Neuronal stem cell (in vitro differentiated cells): Measurements from ENCODE around the gene TLDC2.
A peak's percentile ranks its signal among the peaks of the same experiment; 100 is the strongest.

Experiments used
- DNase-seq: peaks from one replicate; pipeline ENCODE4 v3.0.0-alpha.2; 2013; ENCODE audit warnings: low spot score
- H2AFZ ChIP-seq: one replicate; pipeline ENCODE4 v1.6.1; 2013; ENCODE audit warnings: mild to moderate bottlenecking, low read length, inconsistent platforms
- H2AK5ac ChIP-seq: 2 replicates; pipeline ENCODE4 v1.6.1; 2013; ENCODE audit warnings: low read depth, mild to moderate bottlenecking, inconsistent platforms, low read length, moderate library complexity, mixed read lengths
- H2BK120ac ChIP-seq: 2 replicates; pipeline ENCODE4 v1.6.1; 2013; ENCODE audit warnings: low read depth, mild to moderate bottlenecking, inconsistent platforms, low read length, moderate library complexity, mixed read lengths
- H2BK12ac ChIP-seq: one replicate; pipeline ENCODE4 v1.6.1; 2013; ENCODE audit warnings: low read length, inconsistent platforms
- H2BK15ac ChIP-seq: 2 replicates; pipeline ENCODE4 v1.6.1; 2013; ENCODE audit warnings: mild to moderate bottlenecking, low read length, inconsistent platforms, mixed read lengths
- H2BK5ac ChIP-seq: one replicate; pipeline ENCODE4 v1.6.1; 2013; ENCODE audit warnings: inconsistent platforms, mild to moderate bottlenecking, low read length, moderate library complexity
- H3K14ac ChIP-seq: one replicate; pipeline ENCODE4 v1.6.1; 2013; ENCODE audit warnings: low read length, inconsistent platforms
- H3K18ac ChIP-seq: 2 replicates; pipeline ENCODE4 v1.6.1; 2013; ENCODE audit warnings: low read length, inconsistent platforms
- H3K23ac ChIP-seq: 2 replicates; pipeline ENCODE4 v1.6.1; 2013; ENCODE audit warnings: low read depth, mild to moderate bottlenecking, mixed read lengths, low read length, inconsistent platforms; ENCODE audit not compliant: poor library complexity
- H3K27ac ChIP-seq: replicated peaks from 3 replicates; pipeline ENCODE4 v1.5.1; 2013; ENCODE audit warnings: low read length, inconsistent platforms
- H3K27me3 ChIP-seq, 3 experiments: 2 replicates each; pipeline ENCODE4 v1.6.1; 2013; ENCODE audit warnings: low read length in 3 of 3, mild to moderate bottlenecking in 2 of 3, inconsistent platforms in 1 of 3, low read depth in 1 of 3, mixed read lengths in 1 of 3, moderate library complexity in 1 of 3; ENCODE audit not compliant: control insufficient read depth in 3 of 3, insufficient read depth in 3 of 3
- H3K36me3 ChIP-seq, 2 donors: replicated peaks in 1 of 2; 2 replicates each; pipeline ENCODE4 v1.6.1; 2013; ENCODE audit warnings: low read length in 2 of 2; ENCODE audit not compliant: control insufficient read depth in 2 of 2, insufficient read depth in 2 of 2
- H3K4ac ChIP-seq: 2 replicates; pipeline ENCODE4 v1.6.1; 2013; ENCODE audit warnings: inconsistent platforms, mild to moderate bottlenecking, low read length, moderate library complexity
- H3K4me1 ChIP-seq, 2 donors: 1 replicate in 1 of 2; 2 replicates in 1 of 2; pipeline ENCODE4 v1.6.1; 2013; ENCODE audit warnings: low read length in 2 of 2, low read depth in 1 of 2; ENCODE audit not compliant: control insufficient read depth in 2 of 2, insufficient read depth in 1 of 2
- H3K4me2 ChIP-seq: one replicate; pipeline ENCODE4 v1.6.1; 2013; ENCODE audit warnings: mild to moderate bottlenecking, low read length, inconsistent platforms; ENCODE audit not compliant: insufficient read depth, poor library complexity, severe bottlenecking
- H3K4me3 ChIP-seq, 2 donors: 2 replicates each; pipeline ENCODE4 v1.5.1; 2013; ENCODE audit warnings: low read length in 2 of 2, mild to moderate bottlenecking in 2 of 2, inconsistent platforms in 1 of 2, moderate library complexity in 1 of 2
- H3K79me1 ChIP-seq: one replicate; pipeline ENCODE4 v1.6.1; 2013; ENCODE audit warnings: low read depth, mild to moderate bottlenecking, inconsistent platforms, low read length, moderate library complexity
- H3K9ac ChIP-seq: one replicate; pipeline ENCODE4 v1.6.1; 2013; ENCODE audit warnings: mild to moderate bottlenecking, low read depth, low read length, inconsistent platforms; ENCODE audit not compliant: poor library complexity
- H3K9me3 ChIP-seq, 2 donors: replicated peaks in 1 of 2; 2 replicates each; pipeline versions ENCODE3 to v1.6.1; 2013; ENCODE audit warnings: low read length in 2 of 2, mild to moderate bottlenecking in 2 of 2, inconsistent platforms in 1 of 2, low read depth in 1 of 2, mixed read lengths in 1 of 2, moderate library complexity in 1 of 2; ENCODE audit not compliant: control insufficient read depth in 2 of 2, insufficient read depth in 1 of 2
- H4K8ac ChIP-seq: one replicate; pipeline ENCODE4 v1.6.1; 2013; ENCODE audit warnings: low read depth, mild to moderate bottlenecking, inconsistent platforms, low read length, moderate library complexity
- H4K91ac ChIP-seq: one replicate; pipeline ENCODE4 v1.6.1; 2013; ENCODE audit warnings: low read length, low read depth, mild to moderate bottlenecking, inconsistent platforms; ENCODE audit not compliant: poor library complexity
- WGBS, 2 donors: extraction: QIAGEN DNeasy Blood & Tissue Kit; methylation state at CpG; one replicate each; pipeline ENCODE4 v1.1.7; 2013; ENCODE audit warnings: missing lambda C conversion rate in 2 of 2, mixed read lengths in 1 of 2; ENCODE audit not compliant: insufficient read length in 2 of 2, insufficient replicate concordance in 1 of 2; ENCODE audit errors: extremely low coverage in 2 of 2; 5-methylcytosine and 5-hydroxymethylcytosine counted together

Gene TLDC2

DNA sequence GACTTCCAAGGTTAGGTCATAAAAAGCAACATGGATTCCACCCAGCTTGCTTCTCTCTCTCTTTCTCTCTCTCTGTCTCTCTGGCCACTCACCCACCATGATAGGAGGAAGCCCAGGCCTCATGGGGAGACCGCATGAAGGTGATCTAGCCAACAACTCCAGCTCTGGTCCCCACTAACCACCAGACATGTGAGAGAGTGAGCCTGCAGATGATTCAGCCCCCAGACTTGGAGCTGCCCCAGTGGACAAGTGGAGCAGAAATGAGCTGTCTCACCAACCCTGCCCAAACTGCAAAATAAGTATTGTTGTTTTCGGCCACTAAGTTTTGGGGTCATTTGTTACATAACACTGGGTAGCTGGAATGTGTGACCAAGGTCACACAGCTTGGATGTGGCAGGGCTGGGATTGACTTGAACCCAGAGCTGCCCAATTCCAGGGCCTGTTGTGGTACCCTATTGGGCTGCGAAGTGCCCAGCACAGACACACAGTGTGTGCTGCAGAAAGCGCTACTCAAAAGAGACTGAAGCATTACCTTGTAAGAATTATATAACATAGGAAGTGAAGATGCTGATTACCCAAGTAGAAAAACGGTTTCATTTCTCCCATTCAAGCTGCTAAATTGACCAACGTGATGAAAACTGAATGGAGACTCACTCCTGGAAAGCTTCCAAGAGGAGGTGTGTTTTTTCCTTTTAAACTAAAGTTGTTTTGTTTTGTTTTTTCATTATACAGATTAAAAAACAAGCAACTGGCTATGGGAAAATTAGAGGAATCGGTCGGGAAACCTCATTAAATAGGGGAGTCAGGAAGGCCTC lies 9.1 kb upstream of the TLDC2 start:
- H4K8ac ChIP-seq = no peak overlapping the region
- H2BK15ac ChIP-seq = no peak overlapping the region
- peaks cover 2 to 6% of the 10 kb centered on the region in 2 donors for H3K4me1 ChIP-seq
- H3K23ac ChIP-seq = no peak overlapping the region
- no peaks in the 10 kb centered on the region for H3K9me3 ChIP-seq
- peaks cover 0 to 23% (median 2%) of the 10 kb centered on the region in 3 experiments for H3K27me3 ChIP-seq
- H3K79me1 ChIP-seq = peaks cover 7% of the 10 kb centered on the region
- no peak overlapping the region for H2AFZ ChIP-seq
- no peak overlapping the region for H2BK5ac ChIP-seq
- no peak overlapping the region for H2BK12ac ChIP-seq
- no peak overlapping the region for H2BK120ac ChIP-seq
- no peak for DNase-seq
- no CpG with 5 or more reads among the region's 8 CpGs for WGBS, 2 donors
- H3K36me3 ChIP-seq = peaks cover 0 to under 1% of the 10 kb centered on the region in 2 donors
- H4K91ac ChIP-seq = no peak overlapping the region
- H3K18ac ChIP-seq = no peak overlapping the region
- H2AK5ac ChIP-seq = no peak overlapping the region
- H3K4me3 ChIP-seq = no peak overlapping the region
- H3K4ac ChIP-seq = no peak overlapping the region
- H3K14ac ChIP-seq = no peak overlapping the region
- H3K9ac ChIP-seq = no peak overlapping the region
- no peak overlapping the region for H3K27ac ChIP-seq
- H3K4me2 ChIP-seq = no peak overlapping the region

DNA sequence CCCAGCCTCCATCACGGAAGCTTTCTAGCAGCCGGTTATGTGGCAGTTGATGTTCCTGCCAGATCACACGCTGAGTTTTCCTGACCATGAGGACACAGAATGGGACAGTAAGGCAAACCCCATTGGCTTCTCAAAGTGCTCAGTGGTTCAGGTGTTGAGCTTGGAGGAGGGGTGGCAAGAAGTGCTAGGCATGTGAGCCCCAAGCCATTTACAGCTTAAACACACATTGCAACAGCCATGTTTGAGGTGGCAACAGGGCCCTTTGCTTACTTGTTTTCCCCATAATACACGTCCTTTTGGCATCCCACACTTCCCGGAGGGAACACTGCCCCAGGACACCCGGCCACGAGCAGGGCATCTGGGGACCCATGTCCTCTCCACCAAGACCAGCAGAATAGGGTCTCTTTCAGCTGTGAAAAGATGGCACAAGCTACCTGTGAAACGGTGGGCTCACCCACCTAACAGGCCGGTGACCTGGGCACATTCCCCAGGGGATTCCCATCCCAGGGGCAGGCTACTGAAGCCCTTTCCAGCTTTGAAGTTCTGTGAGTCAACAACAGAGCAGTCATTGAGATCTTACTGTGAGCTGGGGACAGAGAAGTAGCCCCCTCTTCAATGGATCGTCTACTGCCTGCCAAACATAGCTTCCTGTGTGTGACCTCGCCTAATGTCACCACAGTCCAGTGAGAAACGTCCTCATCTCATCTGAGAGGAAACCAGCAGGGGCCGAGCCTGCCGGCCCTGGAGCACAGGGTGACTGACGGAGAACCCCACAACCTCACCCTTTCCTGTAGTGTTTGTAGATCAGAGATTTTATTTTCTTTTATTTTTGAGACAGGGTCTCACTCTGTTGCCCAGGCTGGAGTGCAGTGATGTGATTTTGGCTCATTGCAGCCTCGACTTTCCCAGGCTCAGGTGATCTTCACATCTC lies 4.0 kb upstream of the TLDC2 start:
- no peaks in the 10 kb centered on the region for H3K79me1 ChIP-seq
- H3K27me3 ChIP-seq = peaks cover 0 to 5% (median 0%) of the 10 kb centered on the region in 3 experiments
- no peak overlapping the region for H3K23ac ChIP-seq
- no peak overlapping the region for H3K14ac ChIP-seq
- no peaks in the 10 kb centered on the region for H3K9me3 ChIP-seq
- no peak overlapping the region for H3K4ac ChIP-seq
- no peak overlapping the region for H2BK5ac ChIP-seq
- no peak overlapping the region for H3K27ac ChIP-seq
- H4K8ac ChIP-seq = no peak overlapping the region
- no peak overlapping the region for H2BK12ac ChIP-seq
- H3K4me1 ChIP-seq = no peaks in the 10 kb centered on the region
- no peak overlapping the region for H3K4me3 ChIP-seq
- no peak overlapping the region for H2BK120ac ChIP-seq
- no peak overlapping the region for H3K18ac ChIP-seq
- H3K36me3 ChIP-seq = no peaks in the 10 kb centered on the region
- WGBS, 2 donors = no CpG with 5 or more reads among the region's 16 CpGs
- no peak overlapping the region for H3K4me2 ChIP-seq
- no peak overlapping the region for H2BK15ac ChIP-seq
- no peak for DNase-seq
- H2AK5ac ChIP-seq = no peak overlapping the region
- no peak overlapping the region for H3K9ac ChIP-seq
- H4K91ac ChIP-seq = no peak overlapping the region
- H2AFZ ChIP-seq = peak overlapping the region; percentile 43

DNA sequence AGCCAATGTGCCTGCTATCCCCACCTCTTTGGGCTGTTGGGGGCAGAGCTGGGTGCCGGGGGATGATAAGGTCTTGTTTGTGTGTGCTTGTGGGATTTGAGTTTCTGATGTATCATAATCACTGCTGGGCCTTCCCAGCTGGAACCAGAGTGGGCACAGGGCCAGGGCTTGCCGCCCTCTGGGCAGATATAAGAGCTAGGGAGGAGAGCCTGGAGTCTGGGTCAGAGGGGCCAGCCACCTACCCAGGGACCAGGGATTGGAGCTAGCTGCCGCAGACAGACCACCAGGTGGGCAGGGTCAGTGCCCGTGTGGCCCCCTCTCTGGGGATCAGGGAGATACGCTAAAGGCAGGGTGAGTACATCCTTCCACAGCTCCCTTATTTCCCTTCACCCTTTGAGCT lies 3.1 kb upstream of the TLDC2 start:
- peak overlapping the region; percentile 29 for H3K18ac ChIP-seq
- H3K14ac ChIP-seq = no peak overlapping the region
- H3K27me3 ChIP-seq = peaks cover 0 to 5% (median 0%) of the 10 kb centered on the region in 3 experiments
- H4K91ac ChIP-seq = no peak overlapping the region
- H3K79me1 ChIP-seq = no peaks in the 10 kb centered on the region
- no peaks in the 10 kb centered on the region for H3K9me3 ChIP-seq
- no peak overlapping the region for H3K9ac ChIP-seq
- peak overlapping the region; percentile 18 for H2AK5ac ChIP-seq
- no peak overlapping the region for H3K4me2 ChIP-seq
- H4K8ac ChIP-seq = no peak overlapping the region
- H2BK5ac ChIP-seq = no peak overlapping the region
- WGBS, 2 donors = no CpG with 5 or more reads among the region's 5 CpGs
- no peak overlapping the region for H2AFZ ChIP-seq
- H3K36me3 ChIP-seq = no peaks in the 10 kb centered on the region
- DNase-seq = no peak
- no peak overlapping the region for H2BK12ac ChIP-seq
- H3K4me1 ChIP-seq = no peaks in the 10 kb centered on the region
- H2BK15ac ChIP-seq = peak overlapping the region; percentile 82
- H3K4ac ChIP-seq = no peak overlapping the region
- H2BK120ac ChIP-seq = no peak overlapping the region
- H3K27ac ChIP-seq = no peak overlapping the region
- no peak overlapping the region for H3K4me3 ChIP-seq
- no peak overlapping the region for H3K23ac ChIP-seq
